ENCODE data around the gene CIAO3.
"Not testable (repeated sequence)": the region's sequence is repeated elsewhere in the genome, so short reads cannot be mapped to it uniquely, and the experiment has no call there.

CIAO3 gene

GRCh38 chr16:692356-693108 lies 48.3 kb downstream of the CIAO3 start:
- no peak for DNase-seq (ENCODE audit: low read depth)
- H3K4me3 ChIP-seq (ENCODE audit: low read length), result no peak overlapping the region
- no peak for TF ChIP-seq CTCF (IDR thresholded peaks at IDR 0.05; ENCODE audit: insufficient read depth, low read depth, low read length, missing control alignments)

- not testable (repeated sequence) for H3K4me3 ChIP-seq (ENCODE audit: low read length); DNase-seq (ENCODE audit: low read depth)
Observed at GRCh38 chr16:691242-691641, 49.6 kb downstream of the CIAO3 start.

- H3K4me3 ChIP-seq (ENCODE audit: low read length), result peak overlapping the region; percentile 83
- DNase-seq (ENCODE audit: low read depth), result no peak
- TF ChIP-seq CTCF (IDR thresholded peaks at IDR 0.05; ENCODE audit: insufficient read depth, low read depth, low read length, missing control alignments), result no peak
Observed at GRCh38 chr16:689175-689897, 51.5 kb downstream of the CIAO3 start.

GRCh38 chr16:687499-687898 lies 53.3 kb downstream of the CIAO3 start:
- TF ChIP-seq CTCF (IDR thresholded peaks at IDR 0.05; ENCODE audit: insufficient read depth, low read depth, low read length, missing control alignments), result no peak
- no peak for DNase-seq (ENCODE audit: low read depth)
- H3K4me3 ChIP-seq (ENCODE audit: low read length), result no peak overlapping the region

DNA sequence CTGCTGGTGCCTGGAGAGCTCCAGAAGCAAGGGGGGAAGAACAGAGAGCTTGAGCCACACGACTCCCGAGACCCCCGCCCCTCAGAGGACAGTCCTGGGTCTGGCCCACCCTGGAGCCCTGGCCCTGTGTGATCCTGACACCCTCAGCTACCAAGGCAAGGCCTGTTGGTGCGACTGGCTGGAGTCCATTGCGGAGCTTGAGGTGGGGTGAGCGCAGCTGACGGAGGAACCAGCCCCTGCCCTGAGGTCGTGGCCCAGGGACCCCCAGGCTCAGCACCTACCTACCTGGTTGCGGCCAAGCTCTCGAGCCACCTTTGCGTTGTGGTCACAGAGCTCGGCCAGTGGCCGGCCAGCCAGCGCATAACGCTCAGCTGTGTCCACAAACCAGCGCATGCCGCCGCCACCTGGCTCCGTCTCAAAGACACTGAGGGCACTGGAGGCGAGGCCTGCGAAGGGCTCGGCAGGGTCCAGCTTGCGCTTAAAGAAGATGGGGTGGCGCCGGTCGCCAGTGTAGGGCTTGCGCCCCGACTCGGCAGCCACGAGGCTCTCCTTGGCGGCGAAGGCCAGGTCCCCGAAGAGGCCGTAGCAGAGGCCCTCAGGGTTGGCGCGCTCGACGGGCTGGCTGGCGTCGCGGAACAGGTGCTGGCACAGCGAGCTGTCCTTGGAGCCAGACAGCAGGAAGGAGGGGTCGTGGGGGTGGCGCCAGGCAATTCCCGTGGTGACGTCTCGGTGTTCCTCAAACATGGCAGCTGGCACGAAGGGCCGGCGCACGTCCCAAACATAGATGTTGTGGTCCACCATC lies 54.1 kb downstream of the CIAO3 start:
- H3K4me3 ChIP-seq (ENCODE audit: low read length), result no peak overlapping the region
- DNase-seq (ENCODE audit: low read depth), result no peak
- TF ChIP-seq CTCF (IDR thresholded peaks at IDR 0.05; ENCODE audit: insufficient read depth, low read depth, low read length, missing control alignments), result no peak

DNA sequence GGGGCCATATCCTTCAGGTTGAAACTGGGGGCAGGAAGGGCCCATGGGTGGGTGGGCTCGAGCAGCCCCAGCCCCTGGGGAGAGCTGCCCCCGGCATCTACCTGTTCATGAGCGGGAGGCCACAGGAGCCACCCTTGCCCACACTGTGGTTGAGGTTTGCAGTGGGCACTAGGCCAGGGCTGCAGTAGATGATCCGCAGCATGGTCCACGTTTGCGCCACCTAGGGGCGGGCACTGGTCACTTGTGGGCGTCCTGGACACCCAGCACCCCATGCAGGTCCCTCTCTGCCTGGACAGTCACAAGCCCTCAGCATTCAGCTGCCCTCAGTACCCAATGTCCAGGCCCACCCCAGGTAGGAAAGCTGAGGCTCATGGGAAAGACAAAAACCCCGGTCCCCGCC lies 54.8 kb downstream of the CIAO3 start:
- TF ChIP-seq CTCF (IDR thresholded peaks at IDR 0.05; ENCODE audit: insufficient read depth, low read depth, low read length, missing control alignments), result peak; percentile 49
- no peak overlapping the region for H3K4me3 ChIP-seq (ENCODE audit: low read length)
- DNase-seq (ENCODE audit: low read depth), result peak; percentile 49
